Endometrium (tissue), 2 donors: Measurements from ENCODE around the gene MAP2K1.
"Not testable (repeated sequence)": the region's sequence is repeated elsewhere in the genome, so short reads cannot be mapped to it uniquely, and the experiment has no call there.

Experiments
- FAIRE-seq: peaks from 2 replicates; lab custom pipeline; 2012; peaks lifted over from hg19 to GRCh38; lab: Jason Lieb, UNC
- donor health status: control.
- donor health status: control.

The MAP2K1 gene

GRCh38 chr15:66424963-66425612, 38.4 kb downstream of the MAP2K1 start:
- FAIRE-seq, result no peak

- no peak for FAIRE-seq
Measured at GRCh38 chr15:66425837-66426236, 39.1 kb downstream of the MAP2K1 start.

GRCh38 chr15:66429117-66429516, 42.4 kb downstream of the MAP2K1 start:
- FAIRE-seq, result no peak

- no peak for FAIRE-seq
Measured at GRCh38 chr15:66429546-66429945, 42.8 kb downstream of the MAP2K1 start.

- no peak for FAIRE-seq
Measured at GRCh38 chr15:66430627-66431255, 44.0 kb downstream of the MAP2K1 start.

- no peak for FAIRE-seq
Measured at GRCh38 chr15:66433726-66434125, 47.0 kb downstream of the MAP2K1 start.

GRCh38 chr15:66440501-66440900, 53.8 kb downstream of the MAP2K1 start:
- no peak for FAIRE-seq

GRCh38 chr15:66452420-66452819, 65.7 kb downstream of the MAP2K1 start:
- FAIRE-seq, result no peak

- FAIRE-seq, result no peak
Measured at GRCh38 chr15:66452971-66453580, 66.4 kb downstream of the MAP2K1 start.

- no peak for FAIRE-seq
Measured at GRCh38 chr15:66454143-66454542, 67.4 kb downstream of the MAP2K1 start.

- no peak for FAIRE-seq
Measured at GRCh38 chr15:66456211-66456610, 69.5 kb downstream of the MAP2K1 start.

GRCh38 chr15:66459818-66460615, 73.3 kb downstream of the MAP2K1 start:
- FAIRE-seq, result no peak

GRCh38 chr15:66461294-66461693, 74.6 kb downstream of the MAP2K1 start:
- not testable (repeated sequence) for FAIRE-seq

- FAIRE-seq, result no peak
Measured at GRCh38 chr15:66461917-66462316, 75.2 kb downstream of the MAP2K1 start.

GRCh38 chr15:66462627-66463026, 75.9 kb downstream of the MAP2K1 start:
- no peak for FAIRE-seq

- not testable (repeated sequence) for FAIRE-seq
Measured at GRCh38 chr15:66465294-66465693, 78.6 kb downstream of the MAP2K1 start.

GRCh38 chr15:66467162-66468040, 80.7 kb downstream of the MAP2K1 start:
- FAIRE-seq, result not testable (repeated sequence)

- FAIRE-seq, result not testable (repeated sequence)
Measured at GRCh38 chr15:66470825-66471224, 84.1 kb downstream of the MAP2K1 start.

GRCh38 chr15:66472176-66472999, 85.7 kb downstream of the MAP2K1 start:
- peak; percentile 35 for FAIRE-seq

GRCh38 chr15:66474135-66474534, 87.4 kb downstream of the MAP2K1 start:
- FAIRE-seq, result no peak

GRCh38 chr15:66474963-66475362, 88.3 kb downstream of the MAP2K1 start:
- no peak for FAIRE-seq
